Upper lobe of left lung (tissue), 4 donors: ENCODE data around the gene CASQ2.

Source experiments
- CTCF ChIP-seq, 6 experiments: fragments of 450-650 bp in 4 of 6; fragments of 200-600 bp in 2 of 6; sonication (generic) in 2 of 6; IDR thresholded peaks; one replicate each; pipeline ENCODE4 v1.5.1; 2016 to 2019; ENCODE audit warnings: antibody characterized with exemption in 6 of 6
- EP300 ChIP-seq, 4 donors: sonication (generic); formaldehyde crosslinking; IDR thresholded peaks; one replicate each; pipeline ENCODE4 v1.5.1; 2017; ENCODE audit warnings: antibody characterized with exemption in 4 of 4, control low read depth in 2 of 4
- POLR2A ChIP-seq, 4 donors: fragments of 450-650 bp; IDR thresholded peaks; one replicate each; pipeline ENCODE4 v1.5.1; 2016 to 2017; ENCODE audit warnings: antibody characterized with exemption in 4 of 4, mild to moderate bottlenecking in 2 of 4

GRCh38 chr1:115676498-115677181 is 91.9 kb downstream of the CASQ2 start:
- TF ChIP-seq EP300 (IDR thresholded peaks at IDR 0.05) (no peak), CTCF (IDR thresholded peaks at IDR 0.05) (no peak), POLR2A (IDR thresholded peaks at IDR 0.05) (no peak)
